Fibroblast of lung (primary cell): ENCODE data around the gene BST2. TPM values are rescaled to one million over a fixed set of nuclear protein-coding genes. Genes with fewer than 3 reads are reported as not detected.
A peak's percentile ranks its signal among the peaks of the same experiment; 100 is the strongest.

Source experiments
- DNase-seq, 2 donors: peaks; one replicate each; pipeline versions ENCODE4 v3.0.0 to v3.0.0-alpha.2; 2010; ENCODE audit warnings: low read depth in 2 of 2
- H2AFZ ChIP-seq: 2 replicates; pipeline ENCODE4 v1.5.1; 2012; ENCODE audit warnings: low read length, control low read depth, inconsistent platforms
- H3K27ac ChIP-seq: 2 replicates; pipeline ENCODE4 v1.5.1; 2011; ENCODE audit warnings: low read length, control low read depth; ENCODE audit not compliant: insufficient read depth
- H3K27me3 ChIP-seq: 2 replicates; pipeline ENCODE4 v1.5.1; 2011; ENCODE audit warnings: mild to moderate bottlenecking, low read length; ENCODE audit not compliant: control insufficient read depth, insufficient read depth
- H3K36me3 ChIP-seq: 2 replicates; pipeline ENCODE4 v1.5.1; 2011; ENCODE audit warnings: low read length; ENCODE audit not compliant: control insufficient read depth, insufficient read depth
- H3K4me1 ChIP-seq: 2 replicates; pipeline ENCODE4 v1.5.1; 2011; ENCODE audit warnings: low read length; ENCODE audit not compliant: control insufficient read depth, insufficient read depth; ENCODE audit errors: extremely low read depth
- H3K4me2 ChIP-seq: 2 replicates; pipeline ENCODE4 v1.5.1; 2011; ENCODE audit warnings: low read length, control low read depth; ENCODE audit not compliant: insufficient read depth; ENCODE audit errors: extremely low read depth
- H3K4me3 ChIP-seq, 4 experiments: fragments of 200-600 bp in 1 of 4; sonication (generic) in 1 of 4; replicated peaks in 1 of 4; 2 replicates each; pipeline ENCODE4 v1.5.1; 2011 to 2016; ENCODE audit warnings: low read length in 4 of 4, low read depth in 3 of 4, mild to moderate bottlenecking in 3 of 4, control low read depth in 2 of 4, inconsistent platforms in 1 of 4, mixed read lengths in 1 of 4; ENCODE audit not compliant: insufficient read depth in 1 of 4; ENCODE audit errors: control extremely low read depth in 1 of 4
- H3K79me2 ChIP-seq: 2 replicates; pipeline ENCODE4 v1.5.1; 2012; ENCODE audit warnings: mild to moderate bottlenecking, low read length, inconsistent platforms; ENCODE audit not compliant: control insufficient read depth, insufficient read depth
- H3K9ac ChIP-seq: 2 replicates; pipeline ENCODE4 v1.5.1; 2011; ENCODE audit warnings: mild to moderate bottlenecking, low read length, control low read depth; ENCODE audit not compliant: insufficient read depth
- H3K9me3 ChIP-seq: 2 replicates; pipeline ENCODE4 v1.5.1; 2012; ENCODE audit warnings: low read depth, low read length; ENCODE audit not compliant: control insufficient read depth, insufficient read depth
- H4K20me1 ChIP-seq: 2 replicates; pipeline ENCODE4 v1.5.1; 2011; ENCODE audit warnings: low read length; ENCODE audit not compliant: control insufficient read depth, insufficient read depth; ENCODE audit errors: extremely low read depth
- CTCF ChIP-seq, 2 donors: IDR thresholded peaks in 1 of 2; conservative IDR thresholded peaks in 1 of 2; 1 replicate in 1 of 2; 2 replicates in 1 of 2; pipeline ENCODE4 v1.5.1; 2011 to 2012; ENCODE audit warnings: low read length in 2 of 2, control low read depth in 1 of 2, inconsistent platforms in 1 of 2, low read depth in 1 of 2, mild to moderate bottlenecking in 1 of 2
- EZH2 ChIP-seq: IDR thresholded peaks from 2 replicates; pipeline ENCODE4 v1.5.1; 2012; ENCODE audit warnings: low read length, control low read depth, mild to moderate bottlenecking; ENCODE audit errors: missing control alignments
- polyA plus RNA-seq, 2 donors: library from polyadenylated mRNA; depleted of rRNA in 1 of 2; stranded (reverse) in 1 of 2; unstranded in 1 of 2; fragments of >200 nt; gene quantifications; 2 replicates each; pipeline ENCODE4 v1.2.1, GENCODE V29; 2011 to 2012; ENCODE audit warnings: missing spikeins in 1 of 2
- total RNA-seq: library from RNA; depleted of rRNA; stranded (reverse); fragments of >200 nt; gene quantifications from 2 replicates; pipeline ENCODE4 v1.2.1, GENCODE V29; 2014

BST2 gene
- total and polyA plus RNA-seq, 2 donors (not counting 1 experiment from before 2014, with no cell fraction given) = 4.3 to 5.6 TPM

GRCh38 chr19:17414097-17414496 lies 8.7 kb upstream of the BST2 start:
- TF ChIP-seq EZH2 (no peak), CTCF (conservative IDR thresholded peaks at IDR 0.05 in 1 of 2, IDR thresholded peaks at IDR 0.05 in 1 of 2; ENCODE audit: low read depth in 1 of 2, low read length in 2 of 2) (no peak)
- Histone ChIP-seq H3K4me2 (no peak overlapping the region), H3K27me3 (peaks cover 2% of the 10 kb centered on the region), H3K9me3 (no peaks in the 10 kb centered on the region), H3K9ac (no peak overlapping the region), H3K79me2 (no peaks in the 10 kb centered on the region), H3K36me3 (no peaks in the 10 kb centered on the region), H3K27ac (no peak overlapping the region), H3K4me3 (no peak overlapping the region), H4K20me1 (no peaks in the 10 kb centered on the region), H2AFZ (no peak overlapping the region), H3K4me1 (no peaks in the 10 kb centered on the region)
- DNase-seq = no peak

- H3K36me3 ChIP-seq = no peaks in the 10 kb centered on the region
- no peaks in the 10 kb centered on the region for H3K79me2 ChIP-seq
- DNase-seq = no peak
- no peak overlapping the region for H3K4me2 ChIP-seq
- H3K27ac ChIP-seq = no peak overlapping the region
- H3K9me3 ChIP-seq = no peaks in the 10 kb centered on the region
- no peaks in the 10 kb centered on the region for H4K20me1 ChIP-seq
- no peak overlapping the region for H3K9ac ChIP-seq
- no peaks in the 10 kb centered on the region for H3K4me1 ChIP-seq
- peaks cover 2% of the 10 kb centered on the region for H3K27me3 ChIP-seq
- TF ChIP-seq EZH2 = no peak
- no peak overlapping the region for H2AFZ ChIP-seq
- H3K4me3 ChIP-seq = no peak overlapping the region
These were observed 6.4 kb upstream of the BST2 start for GRCh38 chr19:17411801-17412200.

- TF ChIP-seq CTCF (conservative IDR thresholded peaks at IDR 0.05 in 1 of 2, IDR thresholded peaks at IDR 0.05 in 1 of 2; ENCODE audit: low read depth in 1 of 2, low read length in 2 of 2) (no peak), EZH2 (no peak)
- H4K20me1 ChIP-seq = no peaks in the 10 kb centered on the region
- peak in 1 of 2 donors; percentile 72 for DNase-seq
- no peaks in the 10 kb centered on the region for H3K9me3 ChIP-seq
- no peak overlapping the region for H2AFZ ChIP-seq
- no peak overlapping the region for H3K4me3 ChIP-seq
- no peaks in the 10 kb centered on the region for H3K36me3 ChIP-seq
- H3K79me2 ChIP-seq = no peaks in the 10 kb centered on the region
- no peaks in the 10 kb centered on the region for H3K27me3 ChIP-seq
- H3K4me1 ChIP-seq = no peaks in the 10 kb centered on the region
- no peak overlapping the region for H3K27ac ChIP-seq
- H3K4me2 ChIP-seq = no peak overlapping the region
- H3K9ac ChIP-seq = no peak overlapping the region
These were observed 4.6 kb upstream of the BST2 start for GRCh38 chr19:17409990-17410389.
